SHP77 (cell line): Measurements from ENCODE around the gene FBXW7.

Experiments
- DNase-seq, 2 experiments: peaks; one replicate each; lab custom pipeline; 2025; lab: John Stamatoyannopoulos, UW

Gene FBXW7

GRCh38 chr4:152369902-152370295 is 166.0 kb downstream of the FBXW7 start:
- no peak for DNase-seq

- peak in 1 of 2 experiments; percentile 18 for DNase-seq
These were observed 166.5 kb downstream of the FBXW7 start for GRCh38 chr4:152369203-152369901.

GRCh38 chr4:152368001-152368400 is 167.9 kb downstream of the FBXW7 start:
- peak; percentile 64 to 76 for DNase-seq

GRCh38 chr4:152364883-152365282 is 171.0 kb downstream of the FBXW7 start:
- DNase-seq: no peak

- no peak for DNase-seq
These were observed 171.5 kb downstream of the FBXW7 start for GRCh38 chr4:152364383-152364782.

- no peak for DNase-seq
These were observed 172.0 kb downstream of the FBXW7 start for GRCh38 chr4:152363904-152364303.

- DNase-seq: no peak
These were observed 172.8 kb downstream of the FBXW7 start for GRCh38 chr4:152363086-152363485.

GRCh38 chr4:152360045-152360410 is 175.9 kb downstream of the FBXW7 start:
- no peak for DNase-seq

- no peak for DNase-seq
These were observed 176.5 kb downstream of the FBXW7 start for GRCh38 chr4:152359208-152360044.

- no peak for DNase-seq
These were observed 178.7 kb downstream of the FBXW7 start for GRCh38 chr4:152357206-152357605.

GRCh38 chr4:152356428-152357034 is 179.4 kb downstream of the FBXW7 start:
- no peak for DNase-seq

- DNase-seq: peak; percentile 62 to 65
These were observed 183.2 kb downstream of the FBXW7 start for GRCh38 chr4:152352622-152353116.

- DNase-seq: no peak
These were observed 183.7 kb downstream of the FBXW7 start for GRCh38 chr4:152352215-152352614.

GRCh38 chr4:152351080-152351479 is 184.8 kb downstream of the FBXW7 start:
- no peak for DNase-seq

- DNase-seq: no peak
These were observed 187.2 kb downstream of the FBXW7 start for GRCh38 chr4:152348670-152349069.

- DNase-seq: no peak
These were observed 188.9 kb downstream of the FBXW7 start for GRCh38 chr4:152346979-152347378.

GRCh38 chr4:152346526-152346925 is 189.4 kb downstream of the FBXW7 start:
- DNase-seq: no peak

- no peak for DNase-seq
These were observed 191.9 kb downstream of the FBXW7 start for GRCh38 chr4:152344001-152344400.

GRCh38 chr4:152342293-152342692 is 193.6 kb downstream of the FBXW7 start:
- DNase-seq: no peak

- DNase-seq: no peak
These were observed 195.1 kb downstream of the FBXW7 start for GRCh38 chr4:152340818-152341217.

- no peak for DNase-seq
These were observed 196.3 kb downstream of the FBXW7 start for GRCh38 chr4:152339576-152339975.

GRCh38 chr4:152334931-152335330 is 201.0 kb downstream of the FBXW7 start:
- no peak for DNase-seq

GRCh38 chr4:152331042-152331441 is 204.8 kb downstream of the FBXW7 start:
- DNase-seq: no peak
